ENCODE results near the gene SAMD3.
"Not testable (repeated sequence)": the region's sequence is repeated elsewhere in the genome, so short reads cannot be mapped to it uniquely, and the experiment has no call there.

SAMD3 gene

DNA sequence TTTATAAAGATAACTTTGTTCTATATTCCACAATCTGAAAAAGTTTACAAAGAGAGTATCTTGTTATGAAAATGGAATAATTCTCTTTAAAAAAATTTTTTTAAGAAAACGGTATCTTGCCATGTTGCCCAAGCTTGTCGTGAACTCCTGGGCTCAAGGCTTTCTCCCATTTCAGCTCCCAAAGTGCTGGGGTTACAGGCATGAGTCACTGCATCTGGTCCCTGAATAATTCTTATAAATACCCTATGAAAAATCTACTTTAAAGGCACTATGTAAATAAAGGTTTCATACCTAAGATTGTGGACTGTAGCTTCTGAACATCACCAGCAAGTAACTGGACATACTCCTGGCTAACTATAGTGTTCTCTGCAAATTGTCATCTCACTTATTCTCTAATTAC is 60.3 kb downstream of the SAMD3 start:
- TF ChIP-seq TAF1 (IDR thresholded peaks at IDR 0.05; ENCODE audit: borderline replicate concordance, low read depth, low read length) (no peak), POLR2A (IDR thresholded peaks at IDR 0.05; ENCODE audit: low read depth, low read length) (no peak), POLR2AphosphoS5 (IDR thresholded peaks at IDR 0.05; ENCODE audit: low read depth, low read length) (no peak)
- DNase-seq (ENCODE audit: insufficient read length) = no peak
- FAIRE-seq = no peak

DNA sequence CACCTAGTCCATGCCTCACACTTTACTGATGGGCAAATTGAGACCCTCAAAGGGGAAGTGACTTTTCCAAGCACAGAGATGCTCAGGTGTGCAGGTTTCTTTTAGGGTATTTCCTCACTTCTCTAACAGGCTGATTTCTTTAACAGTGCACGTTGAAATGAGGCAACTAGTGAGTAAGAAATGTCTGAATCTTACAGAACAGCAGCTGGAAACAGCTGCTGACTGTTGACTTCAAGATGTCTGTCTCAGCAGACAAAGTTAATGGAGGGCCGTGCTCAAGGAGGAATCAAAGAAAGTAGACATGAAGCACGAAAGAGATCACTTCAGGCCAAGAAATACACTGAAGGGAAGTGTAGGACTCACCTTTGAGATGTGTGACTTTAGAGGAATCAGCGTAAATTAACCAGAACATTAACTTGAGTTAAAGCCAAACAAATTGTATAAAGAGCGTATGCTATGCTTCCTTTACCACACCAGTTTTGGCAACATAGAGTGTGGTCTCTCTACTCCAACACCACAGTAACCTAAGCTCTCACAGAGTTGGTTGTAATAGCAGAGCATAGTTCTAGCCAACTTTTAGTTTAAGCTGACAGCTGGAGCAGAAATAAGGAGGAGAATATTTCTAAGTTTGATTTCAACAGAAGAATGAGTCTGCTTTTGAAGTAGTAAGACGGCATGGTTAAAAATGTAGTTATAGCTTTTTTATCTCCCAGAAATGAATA is 60.9 kb downstream of the SAMD3 start:
- FAIRE-seq = peak; percentile 58
- TF ChIP-seq POLR2A (IDR thresholded peaks at IDR 0.05; ENCODE audit: low read depth, low read length) (no peak), POLR2AphosphoS5 (IDR thresholded peaks at IDR 0.05; ENCODE audit: low read depth, low read length) (no peak), TAF1 (IDR thresholded peaks at IDR 0.05; ENCODE audit: borderline replicate concordance, low read depth, low read length) (no peak)
- no peak for DNase-seq (ENCODE audit: insufficient read length)

DNA sequence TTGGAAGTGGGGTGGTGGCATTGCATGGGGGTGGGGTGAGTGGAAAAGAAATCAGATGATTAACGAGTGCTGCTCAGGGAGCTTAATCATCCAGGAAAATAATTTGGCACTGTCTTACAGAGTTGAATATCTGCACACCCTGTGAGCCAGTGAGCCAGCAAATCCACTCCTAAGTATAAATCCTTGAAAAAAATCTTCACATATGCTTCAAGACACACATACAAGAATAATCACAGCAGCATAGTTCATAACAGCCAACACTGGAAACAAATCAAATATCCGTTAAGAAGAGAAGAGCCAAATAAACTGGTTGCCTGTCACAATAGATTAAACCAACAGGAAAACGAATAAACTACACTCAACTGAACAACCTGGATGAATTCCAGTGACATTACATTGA is 62.8 kb downstream of the SAMD3 start:
- DNase-seq (ENCODE audit: insufficient read length) (no peak), FAIRE-seq (no peak)
- TF ChIP-seq POLR2AphosphoS5 (IDR thresholded peaks at IDR 0.05; ENCODE audit: low read depth, low read length) (no peak), TAF1 (IDR thresholded peaks at IDR 0.05; ENCODE audit: borderline replicate concordance, low read depth, low read length) (no peak), POLR2A (IDR thresholded peaks at IDR 0.05; ENCODE audit: low read depth, low read length) (no peak)

- TF ChIP-seq POLR2AphosphoS5 (IDR thresholded peaks at IDR 0.05; ENCODE audit: low read depth, low read length) (no peak), TAF1 (IDR thresholded peaks at IDR 0.05; ENCODE audit: borderline replicate concordance, low read depth, low read length) (no peak), POLR2A (IDR thresholded peaks at IDR 0.05; ENCODE audit: low read depth, low read length) (no peak)
- DNase-seq (ENCODE audit: insufficient read length) (no peak), FAIRE-seq (no peak)
Observed at GRCh38 chr6:130158548-130158947, 64.2 kb downstream of the SAMD3 start.

- FAIRE-seq = no peak
- no peak for DNase-seq (ENCODE audit: insufficient read length)
- TF ChIP-seq TAF1 (IDR thresholded peaks at IDR 0.05; ENCODE audit: borderline replicate concordance, low read depth, low read length) (no peak), POLR2AphosphoS5 (IDR thresholded peaks at IDR 0.05; ENCODE audit: low read depth, low read length) (no peak), POLR2A (IDR thresholded peaks at IDR 0.05; ENCODE audit: low read depth, low read length) (no peak)
Observed at GRCh38 chr6:130158056-130158455, 64.7 kb downstream of the SAMD3 start.

DNA sequence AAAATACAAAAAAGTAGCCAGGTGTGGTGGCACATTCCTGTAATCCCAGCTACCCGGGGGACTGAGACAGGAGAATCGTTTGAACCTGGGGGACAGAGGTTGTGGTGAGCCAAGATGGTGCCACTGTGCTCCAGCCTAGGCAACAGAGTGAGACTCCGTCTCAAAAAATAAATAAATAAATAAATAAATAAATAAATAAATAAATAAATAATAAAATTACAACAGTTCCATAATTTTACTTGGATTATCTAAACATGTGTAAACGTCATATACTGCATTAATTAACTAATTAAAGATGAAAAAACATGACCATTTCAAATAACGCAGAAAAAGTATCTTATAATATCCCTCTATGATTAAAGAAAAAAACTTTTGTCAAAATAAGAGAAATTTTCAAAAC is 65.8 kb downstream of the SAMD3 start:
- DNase-seq (ENCODE audit: insufficient read length) (no peak), FAIRE-seq (no peak)
- TF ChIP-seq POLR2A (IDR thresholded peaks at IDR 0.05; ENCODE audit: low read depth, low read length) = no peak
- no peak for TF ChIP-seq TAF1 (IDR thresholded peaks at IDR 0.05; ENCODE audit: borderline replicate concordance, low read depth, low read length)
- no peak for TF ChIP-seq POLR2AphosphoS5 (IDR thresholded peaks at IDR 0.05; ENCODE audit: low read depth, low read length)

GRCh38 chr6:130152908-130153510 is 69.7 kb downstream of the SAMD3 start:
- DNase-seq (ENCODE audit: insufficient read length) = no peak
- no peak for FAIRE-seq
- TF ChIP-seq POLR2AphosphoS5 (IDR thresholded peaks at IDR 0.05; ENCODE audit: low read depth, low read length) (no peak), POLR2A (IDR thresholded peaks at IDR 0.05; ENCODE audit: low read depth, low read length) (no peak), TAF1 (IDR thresholded peaks at IDR 0.05; ENCODE audit: borderline replicate concordance, low read depth, low read length) (no peak)

DNA sequence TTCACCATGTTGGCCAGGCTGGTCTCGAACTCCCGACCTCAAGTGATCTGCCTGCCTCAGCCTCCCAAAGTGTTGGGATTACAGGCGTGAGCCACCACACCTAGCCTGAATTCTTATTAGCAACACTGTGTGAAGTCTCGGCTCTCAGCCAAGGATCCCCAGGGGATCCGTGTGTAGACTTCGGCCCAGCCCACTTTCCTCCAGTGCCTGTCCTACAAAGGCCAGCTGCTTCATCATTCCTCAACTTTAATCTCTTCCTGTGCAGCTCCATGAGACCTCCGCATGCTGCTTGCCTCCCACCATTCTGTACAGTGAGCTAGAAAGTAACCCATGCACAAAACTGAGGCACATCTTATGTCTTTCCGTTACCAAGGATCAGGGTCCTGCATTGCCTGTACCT is 71.8 kb downstream of the SAMD3 start:
- FAIRE-seq (no peak), DNase-seq (ENCODE audit: insufficient read length) (no peak)
- TF ChIP-seq POLR2AphosphoS5 (IDR thresholded peaks at IDR 0.05; ENCODE audit: low read depth, low read length) (no peak), TAF1 (IDR thresholded peaks at IDR 0.05; ENCODE audit: borderline replicate concordance, low read depth, low read length) (no peak), POLR2A (IDR thresholded peaks at IDR 0.05; ENCODE audit: low read depth, low read length) (no peak)

DNA sequence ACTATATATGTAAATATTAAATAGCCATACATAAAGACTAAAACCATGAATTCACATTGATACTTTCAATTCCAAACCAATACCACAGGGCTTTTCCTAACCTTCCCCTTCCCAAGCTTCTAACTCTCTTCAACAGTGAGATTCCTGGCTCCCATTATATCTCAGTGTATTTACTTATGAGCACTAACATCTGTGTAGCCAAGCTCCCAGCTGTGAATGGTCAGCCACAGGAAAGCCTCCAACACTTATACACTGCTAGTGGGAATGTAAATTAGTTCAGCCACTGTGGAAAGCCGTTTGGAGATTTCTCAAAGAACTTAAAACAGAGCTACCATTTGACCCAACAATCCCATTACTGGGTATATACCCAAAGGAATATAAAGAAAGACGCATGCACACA is 73.7 kb downstream of the SAMD3 start:
- FAIRE-seq; DNase-seq (ENCODE audit: insufficient read length): not testable (repeated sequence)

DNA sequence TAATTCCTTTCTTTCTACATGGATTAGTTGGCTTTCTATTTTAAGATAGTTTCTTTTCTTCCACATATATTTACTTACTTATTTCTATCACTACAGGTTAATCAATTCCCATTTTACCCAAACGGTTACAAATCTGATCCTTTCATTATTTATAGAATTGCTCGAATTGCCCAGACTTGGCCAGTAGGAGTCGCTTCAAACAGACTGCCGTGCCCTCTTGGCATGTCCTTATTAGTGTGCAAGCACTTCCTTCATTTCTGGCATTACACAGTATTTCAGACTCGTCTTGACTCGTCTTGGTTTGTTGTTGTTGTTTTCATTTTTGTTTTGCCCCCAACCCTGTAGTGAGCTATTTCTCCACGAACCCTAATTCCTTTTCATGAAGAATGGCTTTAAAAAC is 74.6 kb downstream of the SAMD3 start:
- no peak for DNase-seq (ENCODE audit: insufficient read length)
- no peak for FAIRE-seq
- no peak for TF ChIP-seq POLR2AphosphoS5 (IDR thresholded peaks at IDR 0.05; ENCODE audit: low read depth, low read length)

- FAIRE-seq (no peak), DNase-seq (ENCODE audit: insufficient read length) (no peak)
- no peak for TF ChIP-seq POLR2A (IDR thresholded peaks at IDR 0.05; ENCODE audit: low read depth, low read length)
- TF ChIP-seq TAF1 (IDR thresholded peaks at IDR 0.05; ENCODE audit: borderline replicate concordance, low read depth, low read length) = no peak
- no peak for TF ChIP-seq POLR2AphosphoS5 (IDR thresholded peaks at IDR 0.05; ENCODE audit: low read depth, low read length)
Observed at GRCh38 chr6:130147111-130147510, 75.6 kb downstream of the SAMD3 start.

DNA sequence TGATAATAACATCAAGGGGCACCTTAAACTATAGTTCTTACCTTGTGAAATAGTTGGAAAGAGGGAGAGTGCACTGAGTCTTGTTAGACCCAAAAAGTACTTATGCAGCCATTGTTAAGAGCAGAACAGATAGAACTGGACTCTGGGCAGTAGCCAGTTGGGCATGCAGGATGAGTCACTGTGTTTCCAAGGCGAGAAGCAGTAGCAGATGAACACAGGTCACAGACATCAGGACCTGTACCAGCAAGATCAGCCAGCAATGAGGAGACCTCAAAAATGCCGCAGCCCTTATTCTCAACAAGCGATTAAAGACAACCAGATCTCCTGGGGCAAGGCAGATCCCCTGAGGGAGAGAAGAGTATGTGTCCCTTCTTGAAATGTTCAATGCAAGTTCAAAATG is 79.0 kb downstream of the SAMD3 start:
- no peak for FAIRE-seq
- no peak for DNase-seq (ENCODE audit: insufficient read length)
- no peak for TF ChIP-seq TAF1 (IDR thresholded peaks at IDR 0.05; ENCODE audit: borderline replicate concordance, low read depth, low read length)
- TF ChIP-seq POLR2AphosphoS5 (IDR thresholded peaks at IDR 0.05; ENCODE audit: low read depth, low read length) = no peak
- TF ChIP-seq POLR2A (IDR thresholded peaks at IDR 0.05; ENCODE audit: low read depth, low read length) = no peak

Measured in GM12892 (cell line).